H1 (cell line): Measurements from ENCODE around the gene EPB41L3. TPM values are rescaled to one million over a fixed set of nuclear protein-coding genes. Genes with fewer than 3 reads are reported as not detected.
A peak's percentile ranks its signal among the peaks of the same experiment; 100 is the strongest.

Experiments used
- CTCF ChIA-PET: fragments of 300-600 bp; sonication (Branson Sonifier 250); formaldehyde crosslinking; loops from one replicate; lab custom pipeline; 2021; ENCODE audit not compliant: partially characterized antibody; lab: Charles Lee
- POLR2A ChIA-PET: fragments of 300-600 bp; sonication (Branson Sonifier 250); formaldehyde crosslinking; loops from one replicate; lab custom pipeline; 2021; ENCODE audit warnings: inconsistent platforms; ENCODE audit not compliant: partially characterized antibody; lab: Charles Lee
- DNase-seq, 2 experiments: peaks; one replicate each; pipeline versions ENCODE4 v3.0.0 to v3.0.0-alpha.2; 2010 to 2022; ENCODE audit warnings: low spot score in 2 of 2, low read depth in 1 of 2, mixed read lengths in 1 of 2
- FAIRE-seq: peaks from 2 replicates; lab custom pipeline; 2011; peaks lifted over from hg19 to GRCh38; lab: Jason Lieb, UNC
- H2AFZ ChIP-seq: 2 replicates; pipeline ENCODE4 v1.8.1; 2012; ENCODE audit warnings: low read length, inconsistent platforms
- H2AK5ac ChIP-seq: 2 replicates; pipeline ENCODE4 v1.6.1; 2013; ENCODE audit warnings: low read depth, low read length
- H2BK120ac ChIP-seq: replicated peaks from 2 replicates; pipeline ENCODE3; 2013; ENCODE audit warnings: low read depth, low read length, inconsistent platforms
- H2BK12ac ChIP-seq: 2 replicates; pipeline ENCODE4 v1.6.1; 2013; ENCODE audit warnings: low read depth, low read length
- H2BK15ac ChIP-seq: 2 replicates; pipeline ENCODE4 v1.6.1; 2013; ENCODE audit warnings: low read length
- H2BK20ac ChIP-seq: 2 replicates; pipeline ENCODE4 v1.6.1; 2013; ENCODE audit warnings: low read length
- H2BK5ac ChIP-seq: 2 replicates; pipeline ENCODE4 v1.6.1; 2013; ENCODE audit warnings: low read depth, low read length
- H3K14ac ChIP-seq: 2 replicates; pipeline ENCODE4 v1.6.1; 2013; ENCODE audit warnings: inconsistent platforms; ENCODE audit not compliant: insufficient read length
- H3K18ac ChIP-seq: 2 replicates; pipeline ENCODE4 v1.6.1; 2013; ENCODE audit warnings: low read length; ENCODE audit errors: extremely low read depth
- H3K23ac ChIP-seq: 2 replicates; pipeline ENCODE4 v1.6.1; 2013; ENCODE audit warnings: inconsistent platforms; ENCODE audit not compliant: insufficient read length
- H3K23me2 ChIP-seq: 2 replicates; pipeline ENCODE4 v1.6.1; 2013; ENCODE audit warnings: low read depth, low read length
- H3K27ac ChIP-seq: 2 replicates; pipeline ENCODE4 v1.6.1; 2011; ENCODE audit warnings: low read depth, low read length, inconsistent platforms
- H3K27me3 ChIP-seq, 4 experiments: replicated peaks in 1 of 4; 1 replicate in 1 of 4; 2 replicates in 3 of 4; pipeline versions ENCODE4 v1.6.1 to v1.8.1; 2011 to 2013; ENCODE audit warnings: low read length in 3 of 4, mild to moderate bottlenecking in 3 of 4, inconsistent platforms in 2 of 4, mixed read lengths in 2 of 4, moderate library complexity in 1 of 4; ENCODE audit not compliant: control insufficient read depth in 3 of 4, insufficient read depth in 3 of 4; ENCODE audit errors: extremely low read depth in 1 of 4
- H3K36me3 ChIP-seq, 4 experiments: 2 replicates each; pipeline versions ENCODE4 v1.6.1 to v1.8.1; 2011 to 2013; ENCODE audit warnings: mild to moderate bottlenecking in 4 of 4, low read length in 3 of 4, moderate library complexity in 2 of 4, control low read depth in 1 of 4, inconsistent platforms in 1 of 4; ENCODE audit not compliant: insufficient read depth in 4 of 4, control insufficient read depth in 2 of 4
- H3K4ac ChIP-seq: replicated peaks from 2 replicates; pipeline ENCODE3; 2013; ENCODE audit warnings: low read length, low read depth, mixed read lengths, inconsistent platforms; ENCODE audit not compliant: insufficient read length
- H3K4me1 ChIP-seq, 4 experiments: replicated peaks in 1 of 4; 1 replicate in 1 of 4; 2 replicates in 3 of 4; pipeline versions ENCODE4 v1.6.1 to v1.8.1; 2011 to 2013; ENCODE audit warnings: low read length in 3 of 4, inconsistent platforms in 2 of 4, mixed read lengths in 1 of 4; ENCODE audit not compliant: insufficient read depth in 4 of 4, control insufficient read depth in 3 of 4
- H3K4me2 ChIP-seq, 2 experiments: 2 replicates each; pipeline versions ENCODE4 v1.6.1 to v1.8.1; 2011 to 2013; ENCODE audit warnings: low read depth in 2 of 2, low read length in 2 of 2, control low read depth in 1 of 2, inconsistent platforms in 1 of 2, mild to moderate bottlenecking in 1 of 2; ENCODE audit not compliant: insufficient read depth in 1 of 2
- H3K4me3 ChIP-seq, 4 experiments: fragments of 200-600, 300-600 bp in 1 of 4; sonication (generic), shearing (Covaris generic), sonication (Bioruptor Twin) in 1 of 4; 2 replicates each; pipeline versions ENCODE4 v1.5.1 to v1.8.1; 2011 to 2016; ENCODE audit warnings: low read length in 4 of 4, low read depth in 3 of 4, control low read depth in 2 of 4, inconsistent platforms in 2 of 4, mild to moderate bottlenecking in 2 of 4, mixed read lengths in 1 of 4, moderate library complexity in 1 of 4; ENCODE audit not compliant: insufficient read depth in 2 of 4; ENCODE audit errors: extremely low read depth in 1 of 4
- H3K56ac ChIP-seq: replicated peaks from 2 replicates; pipeline ENCODE3; 2013; ENCODE audit warnings: low read depth, mild to moderate bottlenecking, mixed read lengths, low read length, inconsistent platforms; ENCODE audit not compliant: insufficient read length
- H3K79me1 ChIP-seq: 2 replicates; pipeline ENCODE4 v1.6.1; 2013; ENCODE audit warnings: low read depth, low read length, control low read depth
- H3K79me2 ChIP-seq, 2 experiments: 2 replicates each; pipeline versions ENCODE4 v1.6.1 to v1.8.1; 2012 to 2013; ENCODE audit warnings: low read length in 2 of 2, mild to moderate bottlenecking in 2 of 2, inconsistent platforms in 1 of 2; ENCODE audit not compliant: insufficient read depth in 2 of 2, control insufficient read depth in 1 of 2
- H3K9ac ChIP-seq, 4 experiments: replicated peaks in 1 of 4; 1 replicate in 1 of 4; 2 replicates in 3 of 4; pipeline versions ENCODE4 v1.6.1 to v1.8.1; 2011 to 2013; ENCODE audit warnings: low read depth in 3 of 4, low read length in 3 of 4, control low read depth in 2 of 4, mild to moderate bottlenecking in 2 of 4, moderate library complexity in 2 of 4, inconsistent platforms in 1 of 4; ENCODE audit errors: extremely low read depth in 1 of 4
- H3K9me3 ChIP-seq, 2 experiments: 2 replicates each; pipeline versions ENCODE4 v1.6.1 to v1.8.1; 2012 to 2013; ENCODE audit warnings: mild to moderate bottlenecking in 2 of 2, moderate library complexity in 2 of 2, control low read depth in 1 of 2, inconsistent platforms in 1 of 2, low read depth in 1 of 2, low read length in 1 of 2, mixed read lengths in 1 of 2; ENCODE audit not compliant: insufficient read depth in 2 of 2
- H4K20me1 ChIP-seq, 2 experiments: replicated peaks in 1 of 2; 2 replicates each; pipeline versions ENCODE3 to v1.8.1; 2011 to 2013; ENCODE audit warnings: inconsistent platforms in 2 of 2, low read length in 2 of 2, mild to moderate bottlenecking in 1 of 2; ENCODE audit not compliant: insufficient read depth in 2 of 2, control insufficient read depth in 1 of 2
- H4K5ac ChIP-seq: 2 replicates; pipeline ENCODE4 v1.6.1; 2013; ENCODE audit warnings: low read length, low read depth, mixed read lengths, inconsistent platforms; ENCODE audit not compliant: insufficient read length
- H4K8ac ChIP-seq: 2 replicates; pipeline ENCODE4 v1.8.0; 2013; ENCODE audit warnings: mild to moderate bottlenecking, moderate library complexity, low read length, inconsistent platforms; ENCODE audit not compliant: insufficient read depth; ENCODE audit errors: extremely low read depth
- H4K91ac ChIP-seq: replicated peaks from 2 replicates; pipeline ENCODE3; 2013; ENCODE audit warnings: low read length, mixed read lengths, inconsistent platforms; ENCODE audit not compliant: insufficient read length
- GTF2F1 ChIP-seq: IDR thresholded peaks from 2 replicates; pipeline ENCODE4 v1.6.1; 2012; ENCODE audit warnings: low read depth, low read length, improper control_type of control experiment, borderline replicate concordance
- RAD21 ChIP-seq, 2 experiments: IDR thresholded peaks in 1 of 2; conservative IDR thresholded peaks in 1 of 2; 2 replicates each; pipeline ENCODE4 v1.6.1; 2011; ENCODE audit warnings: low read depth in 2 of 2, low read length in 2 of 2, improper control_type of control experiment in 1 of 2, inconsistent platforms in 1 of 2, mild to moderate bottlenecking in 1 of 2, moderate library complexity in 1 of 2
- RFX5 ChIP-seq: IDR thresholded peaks from 2 replicates; pipeline ENCODE4 v1.6.1; 2011; ENCODE audit warnings: low read depth, low read length, improper control_type of control experiment, borderline replicate concordance
- WGBS, 2 experiments: shearing (Covaris generic) in 1 of 2; methylation state at CpG; one replicate each; pipeline versions ENCODE4 v1.1.6 to v1.1.7; 2013 to 2015; ENCODE audit warnings: low lambda C conversion rate in 2 of 2, mixed read lengths in 2 of 2, inconsistent platforms in 1 of 2, low coverage in 1 of 2, missing lambda C conversion rate in 1 of 2; ENCODE audit not compliant: insufficient replicate concordance in 2 of 2, insufficient coverage in 1 of 2, insufficient read length in 1 of 2; ENCODE audit errors: extremely low coverage in 1 of 2, missing lambda C conversion rate in 1 of 2; 5-methylcytosine and 5-hydroxymethylcytosine counted together
- polyA plus RNA-seq, 7 experiments: library from polyadenylated mRNA; depleted of rRNA in 3 of 7; stranded (reverse) in 5 of 7; unstranded in 2 of 7; fragments of >200 nt in 5 of 7; fragments of 200-250 nt in 2 of 7; gene quantifications; 1 replicate in 5 of 7; 2 replicates in 1 of 7; 4 replicates in 1 of 7; pipeline versions ENCODE4 v1.2.1 to v1.2.3, GENCODE V29; 2011 to 2013; ENCODE audit warnings: missing spikeins in 2 of 7, mixed read lengths in 2 of 7
- total RNA-seq: library from RNA; stranded (reverse); fragmentation: NEBNext Ultra II Directional; extraction: Animal tissue kit (Norgen Biotek cat#: 25700); gene quantifications from 2 replicates; pipeline ENCODE4 v1.2.1, GENCODE V29; 2021
- TF ChIP-seq, protein P1 (sequence below): IDR thresholded peaks from 2 replicates; pipeline ENCODE4 v1.6.1; 2011; ENCODE audit warnings: low read depth, mild to moderate bottlenecking, low read length; ENCODE audit not compliant: insufficient read depth
- TF ChIP-seq, protein P2 (sequence below), 3 experiments: IDR thresholded peaks; 1 replicate in 2 of 3; 2 replicates in 1 of 3; pipeline versions ENCODE4 v1.5.1 to v1.6.1; 2011; ENCODE audit warnings: low read length in 3 of 3, mild to moderate bottlenecking in 3 of 3, inconsistent platforms in 2 of 3, low read depth in 1 of 3, moderate library complexity in 1 of 3; ENCODE audit not compliant: insufficient read depth in 1 of 3; ENCODE audit errors: control extremely low read depth in 1 of 3

EPB41L3 gene
- total and polyA plus RNA-seq, 2 of the 8 experiments (the other 6 are each of a cell fraction or from before 2014, with no cell fraction given) = 7.9 to 16.1 TPM

DNA sequence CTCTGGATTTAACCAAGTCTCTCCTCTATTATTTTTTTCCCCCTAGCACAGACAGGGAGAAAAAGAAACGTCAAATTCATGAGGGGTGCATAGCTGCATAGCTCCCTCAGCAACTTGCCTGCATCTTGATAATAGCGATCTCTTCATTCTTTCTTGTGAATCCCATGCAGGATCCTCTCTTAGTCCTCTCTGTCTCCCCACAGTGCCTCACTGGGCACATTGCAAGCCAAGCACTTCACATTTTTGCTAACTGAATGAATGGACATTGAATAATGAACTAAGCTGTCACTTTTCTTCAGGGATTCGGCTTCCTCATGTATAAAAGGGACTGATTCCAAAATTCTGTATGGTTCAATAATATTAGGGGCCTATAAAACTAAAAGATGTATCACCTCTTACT is 2.9 kb upstream of the EPB41L3 start:
- no peak overlapping the region for H3K56ac ChIP-seq
- no peak overlapping the region for H3K18ac ChIP-seq
- H3K4ac ChIP-seq = no peak overlapping the region
- no peak overlapping the region for H3K23ac ChIP-seq
- no peak overlapping the region for H2BK12ac ChIP-seq
- no peak overlapping the region for H3K4me3 ChIP-seq
- H2BK5ac ChIP-seq = no peak overlapping the region
- no peaks in the 10 kb centered on the region for H3K79me1 ChIP-seq
- H2BK120ac ChIP-seq = no peak overlapping the region
- no peak overlapping the region for H2AFZ ChIP-seq
- no peak overlapping the region for H4K91ac ChIP-seq
- no peak overlapping the region for H3K9ac ChIP-seq
- no peak overlapping the region for H2BK15ac ChIP-seq
- ChIA-PET POLR2A (interaction anchor here (1.1 kb wide), 1 partner anchor 8 kb away, joined by 3 read pairs; no protein-coding TSS in a partner anchor), CTCF (interaction anchor here (0.6 to 2.5 kb wide), 33 partner anchors 9 to 716 kb away, joined by 3 to 28 read pairs (median 4); no protein-coding TSS in a partner anchor)
- H4K8ac ChIP-seq = no peak overlapping the region
- peaks cover 12% of the 10 kb centered on the region; the same call in 1 of the 2 replicates for H3K23me2 ChIP-seq
- no peaks in the 10 kb centered on the region for H3K9me3 ChIP-seq
- WGBS, 2 experiments = 34% methylated on average over 3 of the region's 3 CpGs; no CpG with 5 or more reads in 1 of the 2 experiments
- peak; percentile 95 for FAIRE-seq
- H2BK20ac ChIP-seq = no peak overlapping the region
- no peaks in the 10 kb centered on the region for H3K36me3 ChIP-seq
- peak; percentile 72 to 80 for TF ChIP-seq RAD21 (IDR thresholded peaks at IDR 0.05 in 1 of 2, conservative IDR thresholded peaks at IDR 0.05 in 1 of 2; ENCODE audit: low read depth in 2 of 2, low read length in 2 of 2)
- TF ChIP-seq, protein P1, sequence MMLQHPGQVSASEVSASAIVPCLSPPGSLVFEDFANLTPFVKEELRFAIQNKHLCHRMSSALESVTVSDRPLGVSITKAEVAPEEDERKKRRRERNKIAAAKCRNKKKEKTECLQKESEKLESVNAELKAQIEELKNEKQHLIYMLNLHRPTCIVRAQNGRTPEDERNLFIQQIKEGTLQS = no peak
- TF ChIP-seq RFX5 = no peak
- no peak for TF ChIP-seq GTF2F1
- TF ChIP-seq, protein P2, sequence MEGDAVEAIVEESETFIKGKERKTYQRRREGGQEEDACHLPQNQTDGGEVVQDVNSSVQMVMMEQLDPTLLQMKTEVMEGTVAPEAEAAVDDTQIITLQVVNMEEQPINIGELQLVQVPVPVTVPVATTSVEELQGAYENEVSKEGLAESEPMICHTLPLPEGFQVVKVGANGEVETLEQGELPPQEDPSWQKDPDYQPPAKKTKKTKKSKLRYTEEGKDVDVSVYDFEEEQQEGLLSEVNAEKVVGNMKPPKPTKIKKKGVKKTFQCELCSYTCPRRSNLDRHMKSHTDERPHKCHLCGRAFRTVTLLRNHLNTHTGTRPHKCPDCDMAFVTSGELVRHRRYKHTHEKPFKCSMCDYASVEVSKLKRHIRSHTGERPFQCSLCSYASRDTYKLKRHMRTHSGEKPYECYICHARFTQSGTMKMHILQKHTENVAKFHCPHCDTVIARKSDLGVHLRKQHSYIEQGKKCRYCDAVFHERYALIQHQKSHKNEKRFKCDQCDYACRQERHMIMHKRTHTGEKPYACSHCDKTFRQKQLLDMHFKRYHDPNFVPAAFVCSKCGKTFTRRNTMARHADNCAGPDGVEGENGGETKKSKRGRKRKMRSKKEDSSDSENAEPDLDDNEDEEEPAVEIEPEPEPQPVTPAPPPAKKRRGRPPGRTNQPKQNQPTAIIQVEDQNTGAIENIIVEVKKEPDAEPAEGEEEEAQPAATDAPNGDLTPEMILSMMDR (IDR thresholded peaks at IDR 0.05; ENCODE audit: control extremely low read depth in 1 of 3, insufficient read depth in 1 of 3, low read depth in 1 of 3, low read length in 3 of 3) = peak; percentile 14 to 77 (median 58)
- H4K5ac ChIP-seq = no peak overlapping the region
- peaks cover 0 to 1% of the 10 kb centered on the region in 2 experiments for H4K20me1 ChIP-seq
- H3K27me3 ChIP-seq = peaks cover 0 to 5% (median 3%) of the 10 kb centered on the region in 4 experiments; a peak in 4 of 7 replicates
- H3K4me2 ChIP-seq = no peak overlapping the region
- no peak overlapping the region for H3K27ac ChIP-seq
- no peak overlapping the region for H3K14ac ChIP-seq
- no peaks in the 10 kb centered on the region for H3K79me2 ChIP-seq
- peaks cover 0 to 3% (median 0%) of the 10 kb centered on the region in 4 experiments; a peak in 1 of 7 replicates for H3K4me1 ChIP-seq
- H2AK5ac ChIP-seq = no peak overlapping the region
- no peak for DNase-seq
